ENCODE measurements around the gene ODAD4. TPM values are rescaled to one million over a fixed set of nuclear protein-coding genes. Genes with fewer than 3 reads are reported as not detected.
A peak's percentile ranks its signal among the peaks of the same experiment; 100 is the strongest.

ODAD4 gene
- total and polyA plus RNA-seq, 2 of the 4 experiments (the other 2 are of a cell fraction): 0.38 to 0.54 TPM

DNA sequence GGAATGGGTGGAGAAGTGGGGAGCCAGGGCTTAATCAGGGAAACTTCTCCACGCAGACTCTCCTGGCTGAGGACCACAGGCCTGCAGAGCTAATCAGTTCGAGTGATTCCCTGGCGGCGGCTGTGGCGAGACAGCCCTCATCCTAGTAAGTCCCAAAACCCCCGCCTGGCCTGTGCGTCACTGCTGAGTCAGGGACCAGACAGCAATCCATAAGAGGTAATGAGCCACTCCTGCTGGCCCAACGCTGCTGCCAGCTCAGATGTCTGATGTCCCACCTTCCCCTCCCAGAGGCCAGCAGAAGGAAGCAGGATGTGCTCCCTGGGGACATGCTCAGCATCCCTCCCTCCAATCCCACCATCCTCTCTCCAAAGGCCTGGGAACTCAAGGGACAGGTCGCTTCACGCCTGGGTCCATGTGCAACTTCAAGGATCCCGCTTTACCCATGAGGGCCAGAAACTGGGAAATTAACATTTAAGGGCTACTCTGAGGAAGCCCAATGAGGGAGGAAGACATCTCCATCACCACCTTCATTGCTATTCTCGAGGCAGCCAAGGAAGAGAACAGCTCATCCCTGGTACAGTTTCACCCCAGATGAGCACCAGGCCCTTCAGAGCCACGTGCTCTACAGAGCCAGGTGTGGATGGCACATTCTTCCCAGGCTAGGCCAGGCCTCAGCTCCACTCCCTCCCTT, 19.6 kb upstream of the ODAD4 start (continued):
- no peak for TF ChIP-seq RCOR1 (IDR thresholded peaks at IDR 0.05; ENCODE audit: insufficient replicate concordance, low read length)
- TF ChIP-seq CEBPB (IDR thresholded peaks at IDR 0.05; ENCODE audit: low read depth, low read length): 0 out of 2 replicates have a peak, but pooled peaks have one; percentile 15

DNA sequence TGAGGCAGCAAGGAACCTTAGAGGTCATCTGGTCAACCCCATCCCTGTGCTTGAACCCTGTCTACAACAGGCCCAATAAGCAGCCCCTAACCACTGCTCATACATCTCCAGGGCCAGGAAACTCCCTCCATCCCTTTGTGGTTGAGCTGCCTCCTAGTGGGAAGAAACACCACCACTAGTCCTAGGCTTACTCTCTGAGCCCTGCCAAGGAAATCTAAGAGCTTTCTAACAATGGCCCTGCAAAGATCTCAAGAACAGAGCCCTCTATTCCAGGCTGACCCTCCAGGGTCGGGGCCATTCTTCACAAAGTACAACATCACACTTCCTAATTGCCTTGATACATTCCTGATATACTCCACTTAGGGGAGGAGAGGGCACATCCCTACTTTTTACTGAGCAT, 17.5 kb upstream of the ODAD4 start:
- ChIA-PET CTCF (interaction anchor here (0.6 kb wide), 1 partner anchor 43 kb away, joined by 3 read pairs; no protein-coding TSS in a partner anchor), POLR2A (ENCODE audit: unreplicated experiment) (no interaction called here)
- Histone ChIP-seq H4K8ac (ENCODE audit: low read depth in 2 of 2, low read length in 2 of 2) (no peak overlapping the region), H3K4ac (ENCODE audit: low read depth, low read length) (0 out of 2 replicates have a peak overlapping the region, but pooled peaks have one; percentile 25), H2AK9ac (replicated peaks; ENCODE audit: low read depth, low read length, poor library complexity) (no peak overlapping the region), H4K91ac (ENCODE audit: insufficient read depth, low read depth, low read length) (no peak overlapping the region), H3K27me3 (ENCODE audit: control insufficient read depth, insufficient read depth, low read length) (no peaks in the 10 kb centered on the region), H3K56ac (ENCODE audit: extremely low read depth, insufficient read depth, low read length) (no peak overlapping the region), H4K5ac (ENCODE audit: low read depth, low read length) (no peak overlapping the region), H3K9ac (ENCODE audit: low read depth, low read length) (no peak overlapping the region), H2BK120ac (ENCODE audit: low read depth, low read length) (no peak overlapping the region), H2AFZ (replicated peaks; ENCODE audit: low read length, poor library complexity) (no peak overlapping the region), H3K27ac (ENCODE audit: insufficient read depth, low read length) (no peak overlapping the region), H3K36me3 (ENCODE audit: control insufficient read depth, insufficient read depth, low read length) (peaks cover 50% of the 10 kb centered on the region), H4K20me1 (ENCODE audit: insufficient read depth, low read length) (peaks cover 74% of the 10 kb centered on the region), H3K9me1 (ENCODE audit: insufficient read depth, low read length) (peaks cover 51% of the 10 kb centered on the region), H2AK5ac (ENCODE audit: low read depth, low read length) (no peak overlapping the region; the same call in 1 of the 2 replicates), H3K18ac (ENCODE audit: low read depth, low read length) (no peak overlapping the region), H3K4me3 (ENCODE audit: insufficient read depth, low read depth, low read length) (no peak overlapping the region), H3K4me2 (ENCODE audit: low read depth, low read length) (no peak overlapping the region), H2BK5ac (ENCODE audit: low read depth, low read length, poor library complexity, severe bottlenecking) (peak overlapping the region; percentile 15), H3K4me1 (ENCODE audit: control insufficient read depth, insufficient read depth, low read length) (peaks cover 35% of the 10 kb centered on the region), H3K79me1 (ENCODE audit: low read depth in 1 of 2, low read length in 2 of 2) (peaks cover 35 to 88% of the 10 kb centered on the region in 2 experiments), H3K23ac (ENCODE audit: low read depth, low read length) (peak overlapping the region; percentile 59; the same call in 1 of the 2 replicates), H3K14ac (replicated peaks; ENCODE audit: low read depth, low read length) (no peak overlapping the region), H2BK20ac (ENCODE audit: low read depth, low read length) (no peak overlapping the region), H3K9me3 (ENCODE audit: control insufficient read depth, insufficient read depth, low read length) (no peaks in the 10 kb centered on the region), H2BK15ac (ENCODE audit: low read depth, low read length) (0 out of 3 replicates have a peak overlapping the region, but pooled peaks have one; percentile 6)
- TF ChIP-seq, protein P1, sequence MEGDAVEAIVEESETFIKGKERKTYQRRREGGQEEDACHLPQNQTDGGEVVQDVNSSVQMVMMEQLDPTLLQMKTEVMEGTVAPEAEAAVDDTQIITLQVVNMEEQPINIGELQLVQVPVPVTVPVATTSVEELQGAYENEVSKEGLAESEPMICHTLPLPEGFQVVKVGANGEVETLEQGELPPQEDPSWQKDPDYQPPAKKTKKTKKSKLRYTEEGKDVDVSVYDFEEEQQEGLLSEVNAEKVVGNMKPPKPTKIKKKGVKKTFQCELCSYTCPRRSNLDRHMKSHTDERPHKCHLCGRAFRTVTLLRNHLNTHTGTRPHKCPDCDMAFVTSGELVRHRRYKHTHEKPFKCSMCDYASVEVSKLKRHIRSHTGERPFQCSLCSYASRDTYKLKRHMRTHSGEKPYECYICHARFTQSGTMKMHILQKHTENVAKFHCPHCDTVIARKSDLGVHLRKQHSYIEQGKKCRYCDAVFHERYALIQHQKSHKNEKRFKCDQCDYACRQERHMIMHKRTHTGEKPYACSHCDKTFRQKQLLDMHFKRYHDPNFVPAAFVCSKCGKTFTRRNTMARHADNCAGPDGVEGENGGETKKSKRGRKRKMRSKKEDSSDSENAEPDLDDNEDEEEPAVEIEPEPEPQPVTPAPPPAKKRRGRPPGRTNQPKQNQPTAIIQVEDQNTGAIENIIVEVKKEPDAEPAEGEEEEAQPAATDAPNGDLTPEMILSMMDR (conservative IDR thresholded peaks at IDR 0.05; ENCODE audit: low read depth, low read length): peak; percentile 26; the same call in 1 of the 2 replicates
- TF ChIP-seq MAZ (IDR thresholded peaks at IDR 0.05; ENCODE audit: borderline replicate concordance, low read depth, low read length): no peak
- 0 out of 2 replicates have a peak, but pooled peaks have one; percentile 2 for TF ChIP-seq RAD21 (IDR thresholded peaks at IDR 0.05; ENCODE audit: low read length)
- WGBS, 2 experiments (ENCODE audit: extremely low coverage in 2 of 2, insufficient read length in 1 of 2): no CpG with 5 or more reads among the region's 1 CpG
- dilution Hi-C loops (cut with HindIII; ENCODE audit: low sequenced_read_pairs, unreplicated experiment) (no loop called here), in situ Hi-C loops (cut with MboI; ENCODE audit: low sequenced_read_pairs) (no loop called here), intact Hi-C loops (cut with micrococcal nuclease) (no loop called here)
- no TSS peak for BruUV-seq (replicated peaks)
- no peak for DNase-seq
- ATAC-seq (ENCODE audit: low read depth): no peak
